Measurements from ENCODE around the gene ARL14EPL. TPM values are rescaled to one million over a fixed set of nuclear protein-coding genes. Genes with fewer than 3 reads are reported as not detected.
"Not testable (repeated sequence)": the region's sequence is repeated elsewhere in the genome, so short reads cannot be mapped to it uniquely, and the experiment has no call there.

The ARL14EPL gene
- total RNA-seq, 1 donor from 2014 or later: not detected

GRCh38 chr5:116084871-116085715, 52.8 kb downstream of the ARL14EPL start, which contains the start of gene COMMD10:
Gene COMMD10 (plus strand): TSS chr5:116085025.
- Histone ChIP-seq H3K27ac (peak within 1 kb of the TSS; percentile 87 to 91), H3K4me1 (peaks cover 0 to 13% of the 10 kb centered on the region in 2 donors), H3K4me3 (peak within 1 kb of the TSS; percentile 97 to 98), H3K9me3 (no peaks in the 10 kb centered on the region), H3K27me3 (no peaks in the 10 kb centered on the region), H3K36me3 (peaks cover 0 to 8% of the 10 kb centered on the region in 2 donors)
- intact Hi-C loops (cut with DNase I): loop anchor here (5.0 to 10.0 kb wide), 4 partner anchors 243 to 790 kb away; partner anchors contain the start of genes AP3S1, ATG12, CCDC112 and FEM1C
- peak; percentile 21 to 84 for DNase-seq (ENCODE audit: low spot score in 2 of 2)
- TF ChIP-seq CTCF (IDR thresholded peaks at IDR 0.05): no peak

GRCh38 chr5:116086309-116086708, 54.0 kb downstream of the ARL14EPL start:
- not testable (repeated sequence) for DNase-seq (ENCODE audit: low spot score in 2 of 2); H3K4me3 ChIP-seq; H3K9me3 ChIP-seq; H3K27ac ChIP-seq; H3K27me3 ChIP-seq; H3K36me3 ChIP-seq
- intact Hi-C loops (cut with DNase I): loop anchor here (5.0 to 10.0 kb wide), 3 partner anchors 244 to 792 kb away; partner anchors contain the start of genes AP3S1, ATG12, CCDC112 and FEM1C
- H3K4me1 ChIP-seq: peaks cover 0 to 13% of the 10 kb centered on the region in 2 donors

- H3K36me3 ChIP-seq: peaks cover 3 to 16% of the 10 kb centered on the region in 2 donors
- intact Hi-C loops (cut with DNase I): loop anchor here (5.0 to 10.0 kb wide), 3 partner anchors 246 to 793 kb away; partner anchors contain the start of genes AP3S1, ATG12, CCDC112 and FEM1C
- H3K9me3 ChIP-seq: no peaks in the 10 kb centered on the region
- no peaks in the 10 kb centered on the region for H3K27me3 ChIP-seq
- no peak overlapping the region for H3K4me3 ChIP-seq
- no peak for TF ChIP-seq CTCF (IDR thresholded peaks at IDR 0.05)
- H3K4me1 ChIP-seq: peaks cover 0 to 13% of the 10 kb centered on the region in 2 donors
- no peak overlapping the region for H3K27ac ChIP-seq
- no peak for DNase-seq (ENCODE audit: low spot score in 2 of 2)
Measured at GRCh38 chr5:116088062-116088461, 55.8 kb downstream of the ARL14EPL start.

- DNase-seq (ENCODE audit: low spot score in 2 of 2): no peak
- no peak for TF ChIP-seq CTCF (IDR thresholded peaks at IDR 0.05)
- Histone ChIP-seq H3K36me3 (peaks cover 10 to 39% of the 10 kb centered on the region in 2 donors), H3K27ac (no peak overlapping the region), H3K4me1 (peaks cover 0 to 6% of the 10 kb centered on the region in 2 donors), H3K27me3 (no peaks in the 10 kb centered on the region), H3K9me3 (no peaks in the 10 kb centered on the region), H3K4me3 (no peak overlapping the region)
- intact Hi-C loops (cut with DNase I): no loop called here
Measured at GRCh38 chr5:116090302-116090701, 58.0 kb downstream of the ARL14EPL start.

GRCh38 chr5:116091416-116091815, 59.1 kb downstream of the ARL14EPL start:
- peaks cover 10 to 40% of the 10 kb centered on the region in 2 donors for H3K36me3 ChIP-seq
- intact Hi-C loops (cut with DNase I): no loop called here

More at GRCh38 chr5:116091416-116091815, 59.1 kb downstream of the ARL14EPL start:
- no peaks in the 10 kb centered on the region for H3K4me1 ChIP-seq
- no peaks in the 10 kb centered on the region for H3K9me3 ChIP-seq
- H3K27me3 ChIP-seq: no peaks in the 10 kb centered on the region
- no peak for TF ChIP-seq CTCF (IDR thresholded peaks at IDR 0.05)
- no peak for DNase-seq (ENCODE audit: low spot score in 2 of 2)
- no peak overlapping the region for H3K27ac ChIP-seq
- no peak overlapping the region for H3K4me3 ChIP-seq

Data from ascending aorta (tissue), 2 donors.